Neural cell (in vitro differentiated cells): ENCODE data around the gene GRM5. TPM values are rescaled to one million over a fixed set of nuclear protein-coding genes. Genes with fewer than 3 reads are reported as not detected.

Experiments
- H2AFZ ChIP-seq: fragments of 200-600, 300-800 bp; sonication (generic), shearing (Covaris generic); 2 replicates; pipeline ENCODE4 v1.6.0; 2014; ENCODE audit warnings: low read depth, mild to moderate bottlenecking, antibody characterized with exemption, low read length, moderate library complexity
- H3F3A ChIP-seq: fragments of 200-600 bp; shearing (Covaris generic); 2 replicates; pipeline ENCODE4 v1.6.1; 2016; ENCODE audit warnings: mild to moderate bottlenecking, moderate library complexity, mixed read lengths, antibody characterized with exemption, low read length; ENCODE audit not compliant: insufficient read depth, poor library complexity, severe bottlenecking
- H3K27ac ChIP-seq: fragments of 200-600, 300-800 bp; sonication (generic), shearing (Covaris generic); 2 replicates; pipeline ENCODE4 v1.5.1; 2014; ENCODE audit warnings: mild to moderate bottlenecking, low read length, moderate library complexity
- H3K27me3 ChIP-seq: fragments of 300-800, 200-600 bp; sonication (generic), shearing (Covaris generic); 2 replicates; pipeline ENCODE4 v1.6.0; 2014; ENCODE audit warnings: mild to moderate bottlenecking, low read depth, low read length, moderate library complexity; ENCODE audit not compliant: insufficient read depth
- H3K36me3 ChIP-seq: fragments of 300-800, 200-600 bp; sonication (generic), shearing (Covaris generic); 2 replicates; pipeline ENCODE4 v1.5.1; 2014; ENCODE audit warnings: mild to moderate bottlenecking, antibody characterized with exemption, low read length, moderate library complexity; ENCODE audit not compliant: insufficient read depth
- H3K4me2 ChIP-seq: fragments of 300-800, 200-600 bp; sonication (generic), shearing (Covaris generic); 2 replicates; pipeline ENCODE4 v1.6.0; 2014; ENCODE audit warnings: mild to moderate bottlenecking, low read length
- H3K4me3 ChIP-seq: fragments of 300-800, 200-600 bp; sonication (generic), shearing (Covaris generic); 2 replicates; pipeline ENCODE4 v1.5.1; 2014; ENCODE audit warnings: mild to moderate bottlenecking, low read length, moderate library complexity
- H3K79me2 ChIP-seq: fragments of 200-600 bp; shearing (Covaris generic); replicated peaks from 2 replicates; pipeline ENCODE4 v1.6.0; 2014; ENCODE audit warnings: mild to moderate bottlenecking, low read length, moderate library complexity; ENCODE audit not compliant: insufficient read depth
- H3K9ac ChIP-seq: fragments of 300-800, 200-600 bp; sonication (generic), shearing (Covaris generic); 2 replicates; pipeline ENCODE4 v1.6.1; 2016; ENCODE audit warnings: mild to moderate bottlenecking, low read length, mixed read lengths
- H3K9me2 ChIP-seq: fragments of 200-600 bp; shearing (Covaris generic); 2 replicates; pipeline ENCODE4 v1.6.1; 2016; ENCODE audit warnings: mild to moderate bottlenecking, low read length, mixed read lengths; ENCODE audit not compliant: insufficient read depth
- H3K9me3 ChIP-seq: fragments of 200-600, 300-800 bp; sonication (generic), shearing (Covaris generic); 2 replicates; pipeline ENCODE4 v1.6.1; 2016; ENCODE audit warnings: mild to moderate bottlenecking, mixed run types, low read length, moderate library complexity, mixed read lengths
- H4K20me1 ChIP-seq: fragments of 200-600 bp; shearing (Covaris generic); 2 replicates; pipeline ENCODE4 v1.6.1; 2016; ENCODE audit warnings: mild to moderate bottlenecking, mixed run types; ENCODE audit not compliant: insufficient read depth
- CTCF ChIP-seq: fragments of 450-650 bp; IDR thresholded peaks from 2 replicates; pipeline ENCODE4 v1.5.1; 2014; ENCODE audit warnings: antibody characterized with exemption, mild to moderate bottlenecking, moderate library complexity; ENCODE audit not compliant: poor library complexity, severe bottlenecking
- EP300 ChIP-seq: fragments of 450-650 bp; conservative IDR thresholded peaks from 2 replicates; pipeline ENCODE4 v1.6.1; 2014; ENCODE audit warnings: antibody characterized with exemption, mild to moderate bottlenecking, moderate library complexity; ENCODE audit not compliant: poor library complexity, severe bottlenecking
- EZH2 ChIP-seq: fragments of 200-600, 300-800 bp; shearing (Covaris generic), sonication (generic); IDR thresholded peaks from 2 replicates; pipeline ENCODE4 v1.6.1; 2014; ENCODE audit warnings: antibody characterized with exemption, low read length, borderline replicate concordance, mild to moderate bottlenecking; ENCODE audit not compliant: insufficient read depth, poor library complexity, severe bottlenecking
- MXI1 ChIP-seq: fragments of 450-650 bp; conservative IDR thresholded peaks from 2 replicates; pipeline ENCODE4 v1.6.1; 2014; ENCODE audit warnings: antibody characterized with exemption, mild to moderate bottlenecking; ENCODE audit not compliant: poor library complexity, severe bottlenecking
- POLR2AphosphoS5 ChIP-seq: IDR thresholded peaks from 2 replicates; pipeline ENCODE4 v1.6.1; 2012
- RAD21 ChIP-seq: fragments of 450-650 bp; conservative IDR thresholded peaks from 2 replicates; pipeline ENCODE4 v1.6.1; 2014; ENCODE audit warnings: antibody characterized with exemption, mild to moderate bottlenecking, moderate library complexity
- REST ChIP-seq: IDR thresholded peaks from 2 replicates; pipeline ENCODE4 v1.6.1; 2012; ENCODE audit warnings: borderline replicate concordance
- SMC3 ChIP-seq: fragments of 450-650 bp; conservative IDR thresholded peaks from 2 replicates; pipeline ENCODE4 v1.6.1; 2014; ENCODE audit warnings: antibody characterized with exemption, mild to moderate bottlenecking, moderate library complexity; ENCODE audit not compliant: poor library complexity
- TAF1 ChIP-seq: IDR thresholded peaks from 2 replicates; pipeline ENCODE4 v1.6.1; 2012; ENCODE audit warnings: low read depth
- polyA plus RNA-seq: library from polyadenylated mRNA; depleted of rRNA; stranded (reverse); fragments of >200 nt; gene quantifications from 2 replicates; pipeline ENCODE4 v1.2.3, GENCODE V29; 2014

The GRM5 gene
- polyA plus RNA-seq, 1 donor from 2014 or later = 11.8 TPM

GRCh38 chr11:88480223-88480622 is 585.6 kb downstream of the GRM5 start:
- TF ChIP-seq EP300 = no peak
- TF ChIP-seq TAF1 = no peak
- TF ChIP-seq EZH2 = no peak
- TF ChIP-seq CTCF = no peak
- TF ChIP-seq RAD21 = no peak
- no peak for TF ChIP-seq MXI1
- no peak for TF ChIP-seq REST
- no peak for TF ChIP-seq SMC3
- no peak for TF ChIP-seq POLR2AphosphoS5
- H2AFZ ChIP-seq = no peak overlapping the region

DNA sequence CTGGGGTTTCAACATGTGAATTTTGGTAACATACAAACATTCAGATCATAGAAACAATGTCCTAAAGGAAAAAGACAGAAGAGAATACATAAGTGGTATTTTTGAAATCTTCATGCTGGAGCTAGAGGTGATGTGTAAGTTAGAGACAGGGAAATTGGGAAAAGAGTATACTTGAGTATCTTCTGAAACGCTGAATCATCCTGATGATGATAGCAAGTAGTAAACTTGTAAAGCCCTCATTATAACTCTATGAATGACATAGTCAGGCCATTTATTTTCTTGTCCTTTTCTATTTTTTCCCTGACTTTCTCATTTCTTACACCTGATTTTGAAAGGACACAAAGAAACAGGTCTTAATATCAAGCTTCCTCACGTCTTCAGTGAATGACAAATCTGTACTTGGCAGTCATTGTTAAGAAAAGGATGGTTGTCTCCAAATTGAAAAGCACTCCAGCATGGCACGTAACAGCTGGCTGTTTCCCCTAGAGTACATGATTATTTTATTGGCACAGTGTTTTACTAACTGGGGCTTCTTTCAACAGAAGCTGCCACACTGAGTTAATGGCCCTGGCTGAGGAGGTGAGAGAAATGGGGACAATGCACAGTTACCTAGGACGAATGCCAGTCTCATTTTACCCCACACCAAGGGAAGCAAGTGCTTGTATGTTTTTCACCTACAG is 587.5 kb downstream of the GRM5 start:
- H3K9me2 ChIP-seq = no peaks in the 10 kb centered on the region
- no peaks in the 10 kb centered on the region for H3K36me3 ChIP-seq
- H3K27ac ChIP-seq = no peak overlapping the region
- H3K4me3 ChIP-seq = no peak overlapping the region
- H3F3A ChIP-seq = no peaks in the 10 kb centered on the region
- TF ChIP-seq SMC3 = no peak
- no peak for TF ChIP-seq TAF1
- TF ChIP-seq CTCF = no peak
- no peak for TF ChIP-seq MXI1
- no peak for TF ChIP-seq RAD21
- no peak for TF ChIP-seq POLR2AphosphoS5
- TF ChIP-seq REST = no peak
- no peak for TF ChIP-seq EP300
- no peak for TF ChIP-seq EZH2
- no peaks in the 10 kb centered on the region for H3K27me3 ChIP-seq
- H3K9ac ChIP-seq = no peak overlapping the region
- no peak overlapping the region for H3K4me2 ChIP-seq
- no peaks in the 10 kb centered on the region for H3K79me2 ChIP-seq
- H4K20me1 ChIP-seq = no peaks in the 10 kb centered on the region
- H2AFZ ChIP-seq = no peak overlapping the region
- no peaks in the 10 kb centered on the region for H3K9me3 ChIP-seq

More at GRCh38 chr11:88480223-88480622, 585.6 kb downstream of the GRM5 start:
- H3K27me3 ChIP-seq = no peaks in the 10 kb centered on the region
- no peak overlapping the region for H3K4me3 ChIP-seq
- no peak overlapping the region for H3K9ac ChIP-seq
- H3K27ac ChIP-seq = no peak overlapping the region
- no peaks in the 10 kb centered on the region for H4K20me1 ChIP-seq
- H3K4me2 ChIP-seq = no peak overlapping the region
- no peaks in the 10 kb centered on the region for H3F3A ChIP-seq
- no peaks in the 10 kb centered on the region for H3K9me2 ChIP-seq
- H3K9me3 ChIP-seq = no peaks in the 10 kb centered on the region
- H3K36me3 ChIP-seq = no peaks in the 10 kb centered on the region
- no peaks in the 10 kb centered on the region for H3K79me2 ChIP-seq
